ENCODE measurements around the gene FAF1. TPM values are rescaled to one million over a fixed set of nuclear protein-coding genes. Genes with fewer than 3 reads are reported as not detected.

FAF1 gene
- total and polyA plus RNA-seq, 2 of the 8 experiments (the other 6 are each of a cell fraction or from before 2014, with no cell fraction given), result 10.8 to 65.9 TPM

- Histone ChIP-seq H3K23me2 (ENCODE audit: low read depth, low read length) (no peaks in the 10 kb centered on the region), H3K14ac (ENCODE audit: insufficient read length) (no peak overlapping the region), H2BK15ac (ENCODE audit: low read length) (no peak overlapping the region), H3K79me2 (ENCODE audit: control insufficient read depth in 1 of 2, insufficient read depth in 2 of 2, low read length in 2 of 2) (no peaks in the 10 kb centered on the region), H4K5ac (ENCODE audit: insufficient read length, low read depth, low read length) (no peak overlapping the region), H2BK20ac (ENCODE audit: low read length) (no peak overlapping the region), H4K8ac (ENCODE audit: extremely low read depth, insufficient read depth, low read length) (no peak overlapping the region), H3K4ac (replicated peaks; ENCODE audit: insufficient read length, low read depth, low read length) (no peak overlapping the region), H2AK5ac (ENCODE audit: low read depth, low read length) (no peak overlapping the region), H3K36me3 (ENCODE audit: control insufficient read depth in 2 of 4, insufficient read depth in 4 of 4, low read length in 3 of 4) (no peaks in the 10 kb centered on the region), H3K79me1 (ENCODE audit: low read depth, low read length) (no peaks in the 10 kb centered on the region), H3K23ac (ENCODE audit: insufficient read length) (no peak overlapping the region), H2BK120ac (replicated peaks; ENCODE audit: low read depth, low read length) (no peak overlapping the region), H3K18ac (ENCODE audit: extremely low read depth, low read length) (no peak overlapping the region), H3K4me2 (ENCODE audit: insufficient read depth in 1 of 2, low read depth in 2 of 2, low read length in 2 of 2) (no peak overlapping the region), H2BK5ac (ENCODE audit: low read depth, low read length) (no peak overlapping the region), H2BK12ac (ENCODE audit: low read depth, low read length) (no peak overlapping the region), H2AFZ (ENCODE audit: low read length) (no peak overlapping the region), H3K27ac (ENCODE audit: low read depth, low read length) (no peak overlapping the region), H3K4me3 (ENCODE audit: extremely low read depth in 1 of 4, insufficient read depth in 2 of 4, low read depth in 3 of 4, low read length in 4 of 4) (no peak overlapping the region), H3K9ac (replicated peaks in 1 of 4; ENCODE audit: extremely low read depth in 1 of 4, low read depth in 3 of 4, low read length in 3 of 4) (no peak overlapping the region), H3K4me1 (replicated peaks in 1 of 4; ENCODE audit: control insufficient read depth in 3 of 4, insufficient read depth in 4 of 4, low read length in 3 of 4) (peaks cover 0 to 2% (median 0%) of the 10 kb centered on the region in 4 experiments; a peak in 1 of 7 replicates), H3K27me3 (replicated peaks in 1 of 4; ENCODE audit: control insufficient read depth in 3 of 4, extremely low read depth in 1 of 4, insufficient read depth in 3 of 4, low read length in 3 of 4) (no peaks in the 10 kb centered on the region; a peak in 1 of 7 replicates), H4K91ac (replicated peaks; ENCODE audit: insufficient read length, low read length) (no peak overlapping the region), H3K9me3 (ENCODE audit: insufficient read depth in 2 of 2, low read depth in 1 of 2, low read length in 1 of 2) (no peaks in the 10 kb centered on the region), H4K20me1 (replicated peaks in 1 of 2; ENCODE audit: control insufficient read depth in 1 of 2, insufficient read depth in 2 of 2, low read length in 2 of 2) (no peaks in the 10 kb centered on the region), H3K56ac (replicated peaks; ENCODE audit: insufficient read length, low read depth, low read length) (no peak overlapping the region)
- TF ChIP-seq BACH1 (IDR thresholded peaks at IDR 0.05; ENCODE audit: low read length) (no peak), BRCA1 (IDR thresholded peaks at IDR 0.05; ENCODE audit: low read depth, low read length) (no peak), SIX5 (IDR thresholded peaks at IDR 0.05; ENCODE audit: low read depth, low read length) (no peak), BCL11A (IDR thresholded peaks at IDR 0.05; ENCODE audit: low read depth in 2 of 2, low read length in 2 of 2) (no peak), HDAC2 (IDR thresholded peaks at IDR 0.05; ENCODE audit: borderline replicate concordance in 1 of 2, low read depth in 2 of 2, low read length in 2 of 2) (no peak), POU5F1 (IDR thresholded peaks at IDR 0.05; ENCODE audit: low read depth, low read length) (no peak), SAP30 (IDR thresholded peaks at IDR 0.05; ENCODE audit: insufficient read depth, insufficient replicate concordance, low read length) (no peak), JUND (IDR thresholded peaks at IDR 0.05; ENCODE audit: low read length) (no peak), E2F6 (IDR thresholded peaks at IDR 0.05) (no peak), ZNF274 (IDR thresholded peaks at IDR 0.05; ENCODE audit: borderline replicate concordance, extremely low read depth, low read length) (no peak), CHD1 (IDR thresholded peaks at IDR 0.05; ENCODE audit: low read depth, low read length) (no peak), TEAD4 (IDR thresholded peaks at IDR 0.05; ENCODE audit: low read depth, low read length) (no peak)
- FAIRE-seq (no peak), DNase-seq (ENCODE audit: low read depth in 1 of 2, low spot score in 2 of 2) (no peak)
- WGBS, 2 experiments (ENCODE audit: extremely low coverage in 1 of 2, insufficient coverage in 1 of 2, insufficient read length in 1 of 2, insufficient replicate concordance in 2 of 2, low coverage in 1 of 2, low lambda C conversion rate in 2 of 2, missing lambda C conversion rate in 1 of 2), result 88% methylated on average over 3 of the region's 3 CpGs; no CpG with 5 or more reads in 1 of the 2 experiments
- ChIA-PET POLR2A (ENCODE audit: partially characterized antibody) (interaction anchor here (0.5 kb wide), 1 partner anchor 91 kb away, joined by 3 read pairs; no protein-coding TSS in a partner anchor), CTCF (ENCODE audit: partially characterized antibody) (interaction anchor here (0.8 to 1.0 kb wide), 2 partner anchors 128 to 214 kb away, joined by 3 to 4 read pairs; no protein-coding TSS in a partner anchor)
These were observed 377.7 kb downstream of the FAF1 start for GRCh38 chr1:50582346-50582745.

All from H1 (cell line).